Dermis blood vessel endothelial cell (primary cell): ENCODE measurements around the gene SRRM4. TPM values are rescaled to one million over a fixed set of nuclear protein-coding genes. Genes with fewer than 3 reads are reported as not detected.

Experiments used
- DNase-seq: peaks from one replicate; pipeline ENCODE4 v3.0.0; 2010
- total RNA-seq: library from RNA; depleted of rRNA; stranded (reverse); fragments of >200 nt; gene quantifications from 2 replicates; pipeline ENCODE4 v1.2.3, GENCODE V29; 2014

Gene SRRM4
- total RNA-seq, 1 donor from 2014 or later = not detected

- DNase-seq = no peak
Observed at GRCh38 chr12:119122751-119123150, 141.4 kb downstream of the SRRM4 start.

DNA sequence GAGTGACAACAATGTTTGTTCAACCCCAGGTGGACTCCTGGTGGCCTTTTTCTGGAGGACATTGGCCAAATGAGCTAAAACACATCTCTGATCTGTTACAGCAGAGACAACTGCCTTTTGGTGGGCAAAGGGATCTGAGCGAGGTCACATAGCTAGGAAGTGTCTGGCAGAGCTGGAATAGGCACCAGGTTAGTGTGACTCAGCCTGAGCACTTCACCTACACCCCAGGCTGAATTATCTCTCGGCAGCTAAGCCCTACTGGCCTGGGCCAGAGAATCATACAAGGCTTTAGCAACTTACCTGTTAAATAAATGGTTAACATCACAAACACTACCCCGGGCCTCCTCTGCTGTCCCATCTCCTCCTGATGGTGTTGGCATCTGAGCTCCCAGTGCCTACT, 147.2 kb downstream of the SRRM4 start:
- DNase-seq = no peak

DNA sequence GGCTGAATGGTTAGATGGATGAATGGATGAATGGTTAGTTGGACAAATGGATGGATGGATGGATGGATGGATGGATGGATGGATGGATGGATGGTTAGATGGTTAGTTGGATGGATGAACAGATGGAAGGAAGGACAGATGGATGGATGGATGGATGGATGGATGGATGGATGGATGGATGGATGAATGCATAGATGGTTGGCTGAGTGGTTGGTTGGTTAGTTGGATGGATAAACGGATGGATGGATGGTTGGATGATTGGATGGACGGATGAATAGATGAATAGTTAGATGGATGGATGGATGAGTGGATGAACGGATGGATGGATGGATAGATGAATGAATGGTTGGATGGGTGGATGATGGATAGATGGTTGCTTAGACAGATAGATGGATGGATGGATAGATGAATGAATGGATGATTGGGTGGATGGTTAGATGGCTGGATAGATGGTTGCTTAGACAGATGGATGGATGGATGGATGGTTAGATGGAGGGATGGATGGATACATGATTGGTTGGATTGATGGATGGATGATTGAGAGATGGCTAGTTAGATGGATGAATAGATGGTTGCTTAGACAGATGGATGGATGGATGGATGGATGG, 148.6 kb downstream of the SRRM4 start:
- no peak for DNase-seq

DNA sequence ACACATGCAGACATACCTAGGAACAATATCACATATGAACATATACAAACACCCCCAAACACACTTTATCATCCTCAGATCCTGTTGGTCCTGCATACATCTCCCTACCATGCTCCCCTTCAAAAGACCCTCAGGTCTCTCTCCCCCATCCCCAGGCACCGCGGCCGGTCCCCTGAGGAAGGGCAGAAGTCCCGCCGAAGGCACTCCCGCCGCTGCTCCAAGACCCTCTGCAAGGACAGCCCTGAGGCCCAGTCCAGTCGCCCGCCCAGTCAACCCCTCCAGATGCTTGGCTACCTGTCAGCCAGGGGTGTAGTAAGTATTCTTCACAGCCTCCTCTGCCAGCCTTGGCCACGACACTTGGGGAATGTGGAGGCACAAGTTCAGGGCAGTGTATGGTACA, 149.2 kb downstream of the SRRM4 start:
- no peak for DNase-seq

GRCh38 chr12:119134284-119135072, 153.1 kb downstream of the SRRM4 start:
- DNase-seq = no peak

DNA sequence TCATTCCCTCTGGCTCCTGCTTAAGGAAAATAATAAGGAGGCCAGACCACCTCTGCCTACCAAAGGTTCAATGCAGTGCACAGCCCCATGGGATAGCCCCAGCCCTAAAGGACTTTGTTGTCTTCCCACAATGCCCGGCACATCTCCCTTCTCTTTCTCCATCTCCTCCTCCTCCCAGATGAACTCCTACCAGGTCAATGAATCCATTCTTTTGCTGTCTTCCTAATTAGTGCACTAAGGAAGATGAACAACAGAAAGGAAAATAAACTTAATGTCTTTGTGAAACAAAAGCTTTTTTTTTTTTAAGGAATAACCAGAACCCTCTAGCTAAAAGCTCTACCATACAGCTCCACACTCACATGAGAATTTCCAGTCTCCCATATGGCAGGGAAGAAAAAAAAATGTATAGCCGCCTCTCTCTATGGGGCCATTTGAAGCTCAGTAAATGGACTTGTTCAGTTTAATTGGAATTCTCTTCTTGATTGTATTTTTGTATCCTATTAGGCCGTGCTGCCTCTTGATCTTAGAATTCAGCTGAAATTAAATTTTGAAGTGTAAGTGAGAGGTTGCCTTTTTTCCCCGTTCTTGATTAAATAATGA, 155.6 kb downstream of the SRRM4 start:
- no peak for DNase-seq

DNA sequence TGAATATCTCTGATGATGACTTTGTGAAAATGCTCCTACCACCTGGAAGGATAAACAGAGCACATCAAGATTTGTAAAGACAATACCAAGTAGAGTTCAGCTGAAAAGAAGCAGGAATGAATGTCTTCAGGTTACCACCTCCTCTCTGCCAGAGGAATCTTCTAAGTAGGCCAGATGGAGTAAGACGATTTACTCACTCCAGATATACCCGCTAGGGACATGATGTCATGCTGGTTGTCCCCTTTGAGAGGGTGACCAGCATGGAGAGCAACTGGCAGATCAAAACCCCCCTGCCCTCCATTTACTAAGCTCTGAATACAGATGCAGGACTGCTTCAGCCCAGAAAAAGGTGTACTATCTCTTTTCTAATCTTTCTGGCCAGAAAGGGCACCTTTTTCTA, 158.1 kb downstream of the SRRM4 start:
- no peak for DNase-seq

GRCh38 chr12:119145367-119145766, 164.0 kb downstream of the SRRM4 start:
- DNase-seq = no peak

GRCh38 chr12:119147847-119148448, 166.6 kb downstream of the SRRM4 start:
- no peak for DNase-seq

DNA sequence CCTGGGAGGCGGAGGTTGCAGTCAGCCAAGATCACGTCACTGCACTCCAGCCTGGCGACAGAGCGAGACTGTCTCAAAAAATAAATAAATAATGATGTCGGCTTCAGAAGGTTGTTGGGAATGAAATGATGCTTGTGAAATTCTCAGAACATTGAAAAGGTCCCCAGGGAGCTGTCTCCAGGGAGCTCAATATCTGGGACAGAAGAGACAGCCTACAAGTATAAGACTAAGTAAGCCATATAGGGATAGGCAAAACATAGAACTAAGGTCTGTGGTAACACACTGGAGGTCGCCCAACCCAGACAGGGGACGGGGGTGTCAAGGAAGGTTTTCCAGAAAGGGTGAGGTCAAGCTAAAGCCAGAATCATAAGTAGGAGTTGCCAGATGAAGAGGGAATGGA, 167.9 kb downstream of the SRRM4 start:
- no peak for DNase-seq

DNA sequence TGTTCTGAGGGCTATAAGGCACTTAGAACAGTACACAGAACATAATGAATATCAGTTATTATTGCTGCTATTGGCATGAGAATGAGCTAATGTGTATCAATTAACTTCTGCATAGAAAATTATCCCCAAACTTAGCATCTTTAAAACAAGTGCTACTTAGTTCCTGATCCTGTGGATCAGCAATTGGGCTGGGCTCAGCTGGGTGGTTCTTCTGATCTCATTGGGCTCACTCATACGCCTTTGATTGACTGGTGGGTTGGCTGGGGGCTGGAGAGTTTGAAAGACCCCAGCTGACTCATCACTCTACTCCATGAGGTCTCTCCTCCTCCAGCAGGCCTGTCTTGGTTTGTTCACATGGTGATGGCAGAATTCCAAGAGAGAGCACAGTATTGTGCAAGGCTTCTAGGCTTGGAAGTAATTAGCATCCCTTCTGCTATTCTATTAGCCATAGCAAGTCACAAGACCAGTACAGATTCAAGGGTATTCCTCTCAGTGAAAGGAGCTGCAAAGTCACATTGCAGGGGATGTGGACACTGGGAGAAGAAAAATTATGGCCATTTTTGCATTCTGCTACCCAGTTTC, 170.2 kb downstream of the SRRM4 start:
- DNase-seq = no peak

GRCh38 chr12:119153477-119154434, 172.4 kb downstream of the SRRM4 start:
- DNase-seq = peak; percentile 39

- no peak for DNase-seq
Observed at GRCh38 chr12:119154435-119154818, 173.1 kb downstream of the SRRM4 start.

- DNase-seq = no peak
Observed at GRCh38 chr12:119156401-119157044, 175.2 kb downstream of the SRRM4 start.

GRCh38 chr12:119157528-119157927, 176.2 kb downstream of the SRRM4 start:
- no peak for DNase-seq

DNA sequence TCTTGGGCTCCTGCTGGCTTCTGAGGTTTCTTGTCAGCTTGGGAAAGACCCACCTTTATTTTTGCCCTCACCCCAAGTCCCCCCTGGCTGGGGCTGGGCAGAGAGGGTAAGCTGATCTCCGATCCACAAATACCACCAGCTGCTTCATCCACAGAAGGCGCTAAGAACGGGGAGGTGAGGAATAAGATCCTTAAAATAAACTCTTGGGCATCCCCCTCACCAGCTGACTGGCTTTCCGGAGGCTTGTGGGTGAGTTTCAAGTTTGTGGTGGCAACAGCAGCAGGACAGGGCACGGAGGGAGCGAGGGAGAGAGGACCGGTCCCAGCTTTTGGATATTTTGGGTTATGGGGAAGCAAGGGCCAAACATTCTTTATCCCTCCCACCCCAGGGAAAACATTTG, 176.6 kb downstream of the SRRM4 start:
- no peak for DNase-seq

DNA sequence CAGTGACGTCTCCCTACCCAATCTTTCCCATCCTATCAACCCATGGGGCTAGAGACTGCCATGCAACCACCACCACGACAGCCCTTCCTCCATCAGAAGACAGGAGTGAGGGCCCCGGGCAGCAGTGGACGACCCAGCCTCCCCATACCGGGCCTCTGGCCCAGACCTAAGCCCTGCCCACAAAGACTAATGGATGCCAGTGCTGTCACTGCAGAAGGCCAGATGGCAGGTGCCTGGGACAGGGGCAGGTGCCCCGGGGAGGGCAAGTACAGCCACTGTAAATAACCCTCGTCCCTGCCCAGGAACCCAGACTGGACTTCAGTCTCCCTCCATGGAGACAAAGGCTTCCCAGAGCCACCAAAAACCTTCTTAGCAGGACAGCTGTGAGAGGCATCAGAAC, 177.1 kb downstream of the SRRM4 start:
- DNase-seq = no peak

GRCh38 chr12:119159844-119160243, 178.5 kb downstream of the SRRM4 start:
- DNase-seq = no peak

- no peak for DNase-seq
Observed at GRCh38 chr12:119167902-119168301, 186.6 kb downstream of the SRRM4 start.

GRCh38 chr12:119168721-119169120, 187.4 kb downstream of the SRRM4 start:
- DNase-seq = no peak

DNA sequence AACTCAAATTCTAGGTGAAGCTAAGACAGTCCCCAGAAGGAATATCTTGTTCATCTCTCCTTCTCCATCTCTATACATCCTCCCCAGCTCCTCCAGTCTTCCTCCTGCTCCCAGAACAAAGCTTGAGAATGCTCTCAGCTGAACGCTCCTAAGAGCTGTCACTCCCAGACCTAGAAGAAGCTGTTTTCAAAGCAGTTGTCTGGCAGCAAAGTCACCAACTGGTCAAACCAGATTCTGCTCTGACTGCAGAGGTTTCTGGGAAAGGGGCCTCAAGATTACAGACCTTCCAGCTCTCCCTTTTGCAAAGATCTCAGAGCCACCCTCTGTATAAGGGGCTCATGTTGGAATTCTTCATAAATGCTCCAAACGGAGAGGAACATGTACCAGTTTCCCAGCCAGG, 187.8 kb downstream of the SRRM4 start:
- no peak for DNase-seq

- DNase-seq = no peak
Observed at GRCh38 chr12:119171291-119171690, 189.9 kb downstream of the SRRM4 start.
